Hepatocyte (in vitro differentiated cells): ENCODE results near the gene ZNF385A. TPM values are rescaled to one million over a fixed set of nuclear protein-coding genes. Genes with fewer than 3 reads are reported as not detected.

Source experiments
- DNase-seq: peaks from one replicate; pipeline ENCODE4 v3.0.0-alpha.2; 2016; ENCODE audit warnings: low spot score
- H2AFZ ChIP-seq: fragments of 200-600 bp; sonication (generic); 2 replicates; pipeline ENCODE4 v1.6.0; 2016; ENCODE audit warnings: antibody characterized with exemption, mild to moderate bottlenecking
- H3K27ac ChIP-seq: fragments of 200-600 bp; sonication (generic); 2 replicates; pipeline ENCODE4 v1.5.1; 2016; ENCODE audit warnings: mild to moderate bottlenecking
- H3K27me3 ChIP-seq: fragments of 200-600 bp; sonication (generic); 2 replicates; pipeline ENCODE4 v1.6.1; 2016
- H3K36me3 ChIP-seq: fragments of 200-600 bp; sonication (generic); replicated peaks from 2 replicates; pipeline ENCODE4 v1.5.1; 2016; ENCODE audit warnings: low read depth; ENCODE audit not compliant: insufficient read depth
- H3K4me1 ChIP-seq: fragments of 200-600 bp; sonication (generic); 2 replicates; pipeline ENCODE4 v1.5.1; 2016; ENCODE audit warnings: mild to moderate bottlenecking, moderate library complexity; ENCODE audit not compliant: insufficient read depth
- H3K4me2 ChIP-seq: fragments of 200-600 bp; sonication (generic); 2 replicates; pipeline ENCODE4 v1.6.0; 2016
- H3K4me3 ChIP-seq: fragments of 200-600 bp; sonication (generic); 2 replicates; pipeline ENCODE4 v1.5.1; 2016; ENCODE audit warnings: mild to moderate bottlenecking
- H3K79me2 ChIP-seq: fragments of 200-600 bp; sonication (generic); 2 replicates; pipeline ENCODE4 v1.6.0; 2017; ENCODE audit warnings: mild to moderate bottlenecking
- H3K9me2 ChIP-seq: fragments of 200-600 bp; sonication (generic); replicated peaks from 2 replicates; pipeline ENCODE4 v1.6.0; 2017; ENCODE audit warnings: mild to moderate bottlenecking; ENCODE audit not compliant: insufficient read depth
- H3K9me3 ChIP-seq: fragments of 200-600 bp; sonication (generic); 2 replicates; pipeline ENCODE4 v1.5.1; 2016; ENCODE audit warnings: low read depth, mild to moderate bottlenecking
- H4K20me1 ChIP-seq: fragments of 200-600 bp; sonication (generic); 2 replicates; pipeline ENCODE4 v1.6.0; 2016; ENCODE audit warnings: mild to moderate bottlenecking; ENCODE audit not compliant: insufficient read depth, poor library complexity, severe bottlenecking
- CTCF ChIP-seq: fragments of 200-600 bp; sonication (generic); IDR thresholded peaks from 2 replicates; pipeline ENCODE4 v1.5.1; 2016; ENCODE audit warnings: antibody characterized with exemption, mild to moderate bottlenecking; ENCODE audit not compliant: poor library complexity
- EZH2 ChIP-seq: fragments of 200-600 bp; sonication (generic); IDR thresholded peaks from 2 replicates; pipeline ENCODE4 v1.6.1; 2016; ENCODE audit warnings: antibody characterized with exemption, mild to moderate bottlenecking, borderline replicate concordance
- EZH2phosphoT487 ChIP-seq: fragments of 200-600 bp; sonication (generic); IDR thresholded peaks from one replicate; pipeline ENCODE4 v1.6.1; 2018; ENCODE audit warnings: antibody characterized with exemption, mild to moderate bottlenecking, low read depth, moderate library complexity; ENCODE audit not compliant: unreplicated experiment, severe bottlenecking
- WGBS: methylation state at CpG from one replicate; pipeline ENCODE4 v1.1.6; 2016; ENCODE audit warnings: low lambda C conversion rate; ENCODE audit errors: missing lambda C conversion rate; 5-methylcytosine and 5-hydroxymethylcytosine counted together
- polyA plus RNA-seq: library from polyadenylated mRNA; unstranded; fragments of >200 nt; fragmentation: Nextera tagmentation; extraction: Ambion mirVana; gene quantifications from 2 replicates; pipeline ENCODE4 v1.2.1, GENCODE V29; 2016
- total RNA-seq: library from RNA; depleted of rRNA; stranded (reverse); fragments of >200 nt; gene quantifications from 2 replicates; pipeline ENCODE4 v1.2.3, GENCODE V29; 2014

ZNF385A gene
- total and polyA plus RNA-seq, 2 experiments from 2014 or later: 4.2 to 5.6 TPM

- Histone ChIP-seq H2AFZ (no peak overlapping the region), H3K4me1 (peaks cover 14% of the 10 kb centered on the region), H3K4me2 (no peak overlapping the region), H3K27ac (no peak overlapping the region), H3K36me3 (no peaks in the 10 kb centered on the region), H3K4me3 (no peak overlapping the region), H3K27me3 (peaks cover 3% of the 10 kb centered on the region), H3K9me3 (no peaks in the 10 kb centered on the region), H4K20me1 (no peaks in the 10 kb centered on the region), H3K79me2 (no peaks in the 10 kb centered on the region), H3K9me2 (no peaks in the 10 kb centered on the region)
- no peak for DNase-seq
- TF ChIP-seq EZH2 (no peak), EZH2phosphoT487 (no peak), CTCF (no peak)
- WGBS: 89% methylated on average over 8 of the region's 8 CpGs
Observed at GRCh38 chr12:54363047-54363446, 21.5 kb downstream of the ZNF385A start.

- TF ChIP-seq EZH2phosphoT487 (no peak), CTCF (peak; percentile 95)
- H3K4me2 ChIP-seq: no peak overlapping the region
- peaks cover 3% of the 10 kb centered on the region for H3K27me3 ChIP-seq
- H4K20me1 ChIP-seq: no peaks in the 10 kb centered on the region
- H2AFZ ChIP-seq: no peak overlapping the region
- no peaks in the 10 kb centered on the region for H3K9me2 ChIP-seq
- DNase-seq: peak; percentile 89
- WGBS: 60% methylated on average over 16 of the region's 16 CpGs
- H3K36me3 ChIP-seq: no peaks in the 10 kb centered on the region
- H3K4me3 ChIP-seq: no peak overlapping the region
- peak overlapping the region; percentile 85 for H3K27ac ChIP-seq
- H3K4me1 ChIP-seq: peaks cover 28% of the 10 kb centered on the region
- H3K79me2 ChIP-seq: no peaks in the 10 kb centered on the region
- H3K9me3 ChIP-seq: no peaks in the 10 kb centered on the region
Observed at GRCh38 chr12:54360717-54361456, 23.6 kb downstream of the ZNF385A start.

- Histone ChIP-seq H3K4me2 (peak overlapping the region; percentile 67), H3K4me3 (no peak overlapping the region), H3K9me3 (no peaks in the 10 kb centered on the region), H3K27ac (peak overlapping the region; percentile 85), H3K36me3 (no peaks in the 10 kb centered on the region), H3K27me3 (peaks cover 3% of the 10 kb centered on the region), H3K4me1 (peaks cover 28% of the 10 kb centered on the region), H4K20me1 (no peaks in the 10 kb centered on the region), H3K79me2 (no peaks in the 10 kb centered on the region), H2AFZ (peak overlapping the region; percentile 0), H3K9me2 (no peaks in the 10 kb centered on the region)
- 57% methylated on average over 9 of the region's 9 CpGs for WGBS
- no peak for TF ChIP-seq EZH2phosphoT487
- TF ChIP-seq CTCF: peak; percentile 5
- DNase-seq: no peak
Observed at GRCh38 chr12:54359762-54360351, 24.7 kb downstream of the ZNF385A start.
